Osteocyte (in vitro differentiated cells): ENCODE measurements around the gene SPTB. TPM values are rescaled to one million over a fixed set of nuclear protein-coding genes. Genes with fewer than 3 reads are reported as not detected.

Source experiments
- DNase-seq: peaks from one replicate; pipeline ENCODE4 v3.0.0; 2021; ENCODE audit warnings: mixed read lengths; ENCODE audit not compliant: unreplicated experiment; ENCODE audit errors: extremely low spot score
- H3K27ac Mint-ChIP-seq: one replicate; pipeline ENCODE4 v1.8.0; 2021; ENCODE audit warnings: mild to moderate bottlenecking, mixed read lengths; ENCODE audit not compliant: unreplicated experiment
- H3K27me3 Mint-ChIP-seq: one replicate; pipeline ENCODE4 v1.8.0; 2021; ENCODE audit warnings: mixed read lengths; ENCODE audit not compliant: unreplicated experiment
- H3K36me3 Mint-ChIP-seq: one replicate; pipeline ENCODE4 v1.8.0; 2021; ENCODE audit warnings: mixed read lengths; ENCODE audit not compliant: unreplicated experiment
- H3K4me1 Mint-ChIP-seq: one replicate; pipeline ENCODE4 v1.8.0; 2021; ENCODE audit warnings: mixed read lengths; ENCODE audit not compliant: unreplicated experiment
- H3K4me3 Mint-ChIP-seq: one replicate; pipeline ENCODE4 v1.8.0; 2021; ENCODE audit warnings: mild to moderate bottlenecking, moderate library complexity, mixed read lengths; ENCODE audit not compliant: unreplicated experiment
- H3K9me3 Mint-ChIP-seq: one replicate; pipeline ENCODE4 v1.8.0; 2021; ENCODE audit warnings: mixed read lengths; ENCODE audit not compliant: unreplicated experiment
- total RNA-seq: library from RNA; stranded (reverse); gene quantifications from 2 replicates; pipeline ENCODE4 v1.2.1, GENCODE V29; 2021
- TF ChIP-seq, protein P1 (sequence below): fragments of 200-600 bp; sonication (generic); IDR thresholded peaks from 2 replicates; pipeline ENCODE4 v1.5.0; 2021; ENCODE audit warnings: antibody characterized with exemption, mild to moderate bottlenecking, moderate library complexity

SPTB gene
- total RNA-seq, 1 donor from 2014 or later, result 0.35 TPM

DNA sequence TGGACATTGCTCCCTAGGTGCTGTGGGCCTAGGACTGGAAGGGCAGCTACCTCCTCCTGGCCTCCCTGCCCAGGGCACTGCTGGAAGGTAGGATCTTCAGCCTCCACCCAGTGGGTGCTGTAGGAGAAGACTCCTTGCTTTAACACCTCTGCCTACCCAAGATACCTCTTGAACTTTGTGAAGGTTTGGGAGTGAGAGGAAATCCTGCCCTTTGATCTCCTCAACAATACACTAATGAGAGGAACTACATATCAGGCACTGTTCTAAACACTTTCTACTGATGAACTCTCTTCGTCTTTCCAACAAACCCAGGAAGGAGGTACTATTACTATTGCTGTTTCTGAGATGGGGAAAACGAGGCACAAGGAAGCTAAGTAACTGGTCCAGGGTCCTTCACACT lies 108.5 kb downstream of the SPTB start:
- Mint-ChIP-seq H3K9me3 (no peaks in the 10 kb centered on the region), H3K4me1 (no peaks in the 10 kb centered on the region), H3K4me3 (no peak overlapping the region), H3K36me3 (peaks cover 1% of the 10 kb centered on the region), H3K27ac (no peak overlapping the region), H3K27me3 (no peaks in the 10 kb centered on the region)
- no peak for DNase-seq
- TF ChIP-seq, protein P1, sequence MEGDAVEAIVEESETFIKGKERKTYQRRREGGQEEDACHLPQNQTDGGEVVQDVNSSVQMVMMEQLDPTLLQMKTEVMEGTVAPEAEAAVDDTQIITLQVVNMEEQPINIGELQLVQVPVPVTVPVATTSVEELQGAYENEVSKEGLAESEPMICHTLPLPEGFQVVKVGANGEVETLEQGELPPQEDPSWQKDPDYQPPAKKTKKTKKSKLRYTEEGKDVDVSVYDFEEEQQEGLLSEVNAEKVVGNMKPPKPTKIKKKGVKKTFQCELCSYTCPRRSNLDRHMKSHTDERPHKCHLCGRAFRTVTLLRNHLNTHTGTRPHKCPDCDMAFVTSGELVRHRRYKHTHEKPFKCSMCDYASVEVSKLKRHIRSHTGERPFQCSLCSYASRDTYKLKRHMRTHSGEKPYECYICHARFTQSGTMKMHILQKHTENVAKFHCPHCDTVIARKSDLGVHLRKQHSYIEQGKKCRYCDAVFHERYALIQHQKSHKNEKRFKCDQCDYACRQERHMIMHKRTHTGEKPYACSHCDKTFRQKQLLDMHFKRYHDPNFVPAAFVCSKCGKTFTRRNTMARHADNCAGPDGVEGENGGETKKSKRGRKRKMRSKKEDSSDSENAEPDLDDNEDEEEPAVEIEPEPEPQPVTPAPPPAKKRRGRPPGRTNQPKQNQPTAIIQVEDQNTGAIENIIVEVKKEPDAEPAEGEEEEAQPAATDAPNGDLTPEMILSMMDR, result no peak

DNA sequence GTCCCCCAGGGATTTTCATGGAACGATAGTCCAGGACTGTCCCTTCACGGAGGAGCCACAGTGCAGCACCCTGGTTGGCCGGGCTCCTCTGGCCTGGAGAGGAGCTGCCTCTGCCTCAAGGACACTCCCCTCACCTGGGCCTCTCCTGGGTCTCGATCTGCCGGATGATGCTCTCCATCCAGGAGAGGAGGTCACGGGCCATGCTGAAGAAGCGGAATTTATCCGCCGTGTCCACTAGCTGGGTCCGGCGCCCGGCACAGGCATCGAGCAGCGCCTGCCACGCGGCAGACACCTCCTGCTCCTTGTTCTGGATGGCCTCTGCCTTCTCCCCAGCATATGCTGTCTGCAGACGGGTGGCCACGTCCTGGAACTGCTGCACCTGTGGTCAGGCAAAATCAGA lies 109.0 kb downstream of the SPTB start:
- Mint-ChIP-seq H3K9me3 (no peaks in the 10 kb centered on the region), H3K27me3 (no peaks in the 10 kb centered on the region), H3K27ac (no peak overlapping the region), H3K4me3 (no peak overlapping the region), H3K4me1 (no peaks in the 10 kb centered on the region), H3K36me3 (peaks cover 1% of the 10 kb centered on the region)
- TF ChIP-seq, protein P1, result no peak
- no peak for DNase-seq

DNA sequence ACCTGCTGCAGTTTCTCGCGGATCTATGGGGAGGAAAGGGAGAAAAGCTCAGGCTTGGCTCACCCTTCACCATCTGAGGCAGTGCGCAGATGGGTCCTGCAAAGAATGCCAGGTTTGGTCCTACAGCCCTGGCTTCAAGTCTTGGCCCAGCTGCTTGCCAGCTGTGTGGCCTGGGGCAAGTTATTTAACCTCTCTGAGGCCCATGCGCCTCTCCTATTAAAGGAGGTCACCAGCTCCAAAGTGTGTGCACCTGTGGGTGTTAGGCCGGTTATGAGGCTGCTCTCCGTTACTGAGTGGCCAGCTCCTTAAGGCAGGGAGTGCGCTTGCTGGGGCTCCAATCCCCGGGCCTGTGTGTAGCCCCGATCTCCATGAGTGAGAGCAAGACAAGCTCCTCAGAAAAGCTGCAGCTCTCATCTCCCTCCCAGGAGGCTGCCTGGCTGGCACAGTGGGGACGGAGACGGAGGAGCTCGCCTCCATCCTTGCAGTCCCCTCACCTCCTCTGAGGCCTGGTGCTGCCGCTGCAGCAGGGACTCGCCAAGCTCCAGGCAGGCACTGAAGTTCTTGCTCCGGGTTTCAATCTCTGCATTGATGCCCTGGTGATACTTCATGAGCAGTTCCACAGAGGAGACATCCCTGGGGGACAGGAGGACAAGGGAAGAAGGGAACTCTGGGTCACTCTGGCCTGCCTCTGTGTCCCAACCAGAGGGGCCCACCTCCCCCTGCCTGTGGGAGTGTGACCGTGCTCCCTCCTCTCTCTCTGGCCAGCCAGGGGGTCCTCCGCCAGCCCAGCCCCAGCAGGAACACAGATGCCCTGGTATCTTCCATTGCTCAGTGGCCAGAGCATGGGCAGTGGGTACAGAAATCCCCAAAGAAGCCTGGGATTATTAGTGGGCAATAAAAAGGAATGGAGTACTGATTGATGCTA lies 110.3 kb downstream of the SPTB start:
- H3K27me3 Mint-ChIP-seq, result no peaks in the 10 kb centered on the region
- peaks cover 6% of the 10 kb centered on the region for H3K4me1 Mint-ChIP-seq
- TF ChIP-seq, protein P1, result no peak
- no peak for DNase-seq
- H3K27ac Mint-ChIP-seq, result no peak overlapping the region
- no peaks in the 10 kb centered on the region for H3K9me3 Mint-ChIP-seq
- no peak overlapping the region for H3K4me3 Mint-ChIP-seq
- H3K36me3 Mint-ChIP-seq, result peaks cover 1% of the 10 kb centered on the region

DNA sequence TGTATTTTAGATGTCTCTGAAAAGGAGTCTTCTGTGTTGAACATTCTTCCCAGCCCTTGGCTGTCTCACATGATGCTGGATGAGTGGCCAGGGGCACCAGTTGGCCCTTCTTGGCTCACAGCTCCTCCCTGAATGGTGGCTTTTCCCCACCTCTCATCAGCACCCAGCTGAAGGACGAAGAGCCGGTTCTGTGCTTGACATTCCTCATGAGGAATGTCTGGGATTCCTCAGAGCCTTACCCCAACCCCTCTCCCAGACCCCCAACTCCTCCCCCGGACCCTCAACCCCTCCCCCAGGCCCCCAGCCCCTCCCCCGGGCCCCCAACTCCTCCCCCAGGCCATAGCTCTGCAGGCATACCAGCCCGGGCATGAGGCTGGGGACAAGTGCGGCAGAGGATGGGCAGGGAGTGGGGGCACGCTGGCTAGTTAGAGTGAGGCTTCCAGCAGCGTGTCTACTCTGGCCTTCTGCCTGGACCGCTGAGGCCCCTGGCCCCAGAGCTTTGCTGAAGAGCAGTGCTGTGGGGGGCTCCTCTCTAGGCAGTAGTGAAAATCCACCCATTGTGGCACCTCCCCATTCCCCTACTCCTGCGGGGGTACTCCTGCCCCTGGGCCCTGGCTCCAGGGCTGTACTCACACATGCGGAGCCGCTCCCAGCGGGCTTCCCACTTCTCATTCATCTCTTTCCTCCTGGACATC lies 111.2 kb downstream of the SPTB start:
- Mint-ChIP-seq H3K4me3 (no peak overlapping the region), H3K27ac (no peak overlapping the region), H3K27me3 (no peaks in the 10 kb centered on the region), H3K9me3 (no peaks in the 10 kb centered on the region), H3K36me3 (peaks cover 1% of the 10 kb centered on the region), H3K4me1 (peaks cover 14% of the 10 kb centered on the region)
- DNase-seq, result no peak
- TF ChIP-seq, protein P1, result no peak
